Esophagus muscularis mucosa (tissue), 4 donors: ENCODE measurements around the gene GAREM2. TPM values are rescaled to one million over a fixed set of nuclear protein-coding genes. Genes with fewer than 3 reads are reported as not detected.
A peak's percentile ranks its signal among the peaks of the same experiment; 100 is the strongest.

Experiments used
- DNase-seq: peaks from one replicate; pipeline ENCODE4 v3.0.0-alpha.2; 2017; ENCODE audit errors: extremely low spot score
- H3K27ac ChIP-seq, 4 donors: fragments of 200-600 bp; sonication (generic); replicated peaks in 1 of 4; 1 replicate in 3 of 4; 2 replicates in 1 of 4; pipeline ENCODE4 v1.5.1; 2016 to 2019; ENCODE audit warnings: mild to moderate bottlenecking in 1 of 4
- H3K27me3 ChIP-seq, 4 donors: fragments of 200-600 bp; sonication (generic); one replicate each; pipeline versions ENCODE4 v1.5.1 to v1.6.0; 2016 to 2019
- H3K36me3 ChIP-seq, 4 donors: fragments of 200-600 bp; sonication (generic); one replicate each; pipeline ENCODE4 v1.5.1; 2016 to 2019
- H3K4me1 ChIP-seq, 4 donors: fragments of 200-600 bp; sonication (generic); one replicate each; pipeline ENCODE4 v1.5.1; 2016 to 2019
- H3K4me3 ChIP-seq, 4 donors: fragments of 200-600 bp; sonication (generic); 1 replicate in 2 of 4; 2 replicates in 2 of 4; pipeline ENCODE4 v1.5.1; 2016 to 2019; ENCODE audit warnings: mild to moderate bottlenecking in 4 of 4, moderate library complexity in 1 of 4
- H3K9me3 ChIP-seq, 4 donors: fragments of 200-600 bp; sonication (generic); 1 replicate in 3 of 4; 2 replicates in 1 of 4; pipeline ENCODE4 v1.5.1; 2016 to 2019
- CTCF ChIP-seq, 3 experiments: fragments of 200-600 bp in 2 of 3; fragments of 450-650 bp in 1 of 3; sonication (generic) in 2 of 3; IDR thresholded peaks; one replicate each; pipeline ENCODE4 v1.5.1; 2017 to 2019; ENCODE audit warnings: antibody characterized with exemption in 3 of 3, mild to moderate bottlenecking in 2 of 3, moderate library complexity in 1 of 3
- EP300 ChIP-seq: sonication (generic); formaldehyde crosslinking; IDR thresholded peaks from one replicate; pipeline ENCODE4 v1.6.1; 2017; ENCODE audit warnings: antibody characterized with exemption
- POLR2A ChIP-seq: fragments of 450-650 bp; IDR thresholded peaks from one replicate; pipeline ENCODE4 v1.6.1; 2017; ENCODE audit warnings: antibody characterized with exemption, moderate library complexity, mild to moderate bottlenecking, low read depth
- POLR2AphosphoS5 ChIP-seq, 2 donors: sonication (generic); formaldehyde crosslinking; IDR thresholded peaks; one replicate each; pipeline ENCODE4 v1.6.1; 2017; ENCODE audit warnings: antibody characterized with exemption in 2 of 2
- WGBS: methylation state at CpG from one replicate; pipeline ENCODE4 v1.1.5; 2018; 5-methylcytosine and 5-hydroxymethylcytosine counted together
- intact Hi-C: fragments of 100-400 bp; cut with DNase I; formaldehyde crosslinking; loops from one replicate; pipeline ENCODE4 v1.15.1; 2023
- total RNA-seq, 4 donors: library from RNA; depleted of rRNA; stranded (reverse); fragments of >200 nt; gene quantifications; one replicate each; pipeline versions ENCODE4 v1.1.0 to v1.2.1, GENCODE V29; 2016

GAREM2 gene
- total RNA-seq, 4 donors from 2014 or later: 2.5 to 5.5 (median 3.6) TPM

- Histone ChIP-seq H3K4me1 (peaks cover 18 to 36% (median 34%) of the 10 kb centered on the region in 4 donors), H3K4me3 (no peak overlapping the region), H3K27me3 (peaks cover 0 to 49% (median 23%) of the 10 kb centered on the region in 4 donors), H3K36me3 (no peaks in the 10 kb centered on the region), H3K9me3 (no peaks in the 10 kb centered on the region), H3K27ac (no peak overlapping the region)
- intact Hi-C loops: no loop called here
- no peak for DNase-seq
- WGBS: 93% methylated on average over 7 of the region's 7 CpGs
- TF ChIP-seq CTCF (IDR thresholded peaks at IDR 0.05) (no peak), POLR2A (no peak), EP300 (no peak), POLR2AphosphoS5 (IDR thresholded peaks at IDR 0.05) (no peak)
Measured at GRCh38 chr2:26177122-26177521, 4.2 kb downstream of the GAREM2 start.

- intact Hi-C loops: no loop called here
Measured at GRCh38 chr2:26178246-26178645, 5.4 kb downstream of the GAREM2 start.

GRCh38 chr2:26178746-26179436 lies 6.0 kb downstream of the GAREM2 start:
- Histone ChIP-seq H3K27ac (peak overlapping the region in 1 of 4 donors; percentile 18), H3K27me3 (peaks cover 0 to 34% (median 9%) of the 10 kb centered on the region in 4 donors), H3K9me3 (no peaks in the 10 kb centered on the region), H3K4me3 (peak overlapping the region; percentile 50 to 69 (median 60)), H3K36me3 (no peaks in the 10 kb centered on the region), H3K4me1 (peaks cover 7 to 21% (median 21%) of the 10 kb centered on the region in 4 donors)
- no peak for DNase-seq
- TF ChIP-seq CTCF (IDR thresholded peaks at IDR 0.05) (no peak), POLR2AphosphoS5 (IDR thresholded peaks at IDR 0.05) (no peak), EP300 (no peak), POLR2A (no peak)
- intact Hi-C loops: no loop called here
- WGBS: 10% methylated on average over 12 of the region's 48 CpGs

More at GRCh38 chr2:26178246-26178645, 5.4 kb downstream of the GAREM2 start:
- Histone ChIP-seq H3K27me3 (peaks cover 0 to 40% (median 15%) of the 10 kb centered on the region in 4 donors), H3K4me3 (peak overlapping the region; percentile 50 to 69 (median 60)), H3K27ac (no peak overlapping the region), H3K36me3 (no peaks in the 10 kb centered on the region), H3K4me1 (peaks cover 14 to 27% (median 26%) of the 10 kb centered on the region in 4 donors), H3K9me3 (no peaks in the 10 kb centered on the region)
- WGBS: 92% methylated on average over 3 of the region's 3 CpGs
- TF ChIP-seq CTCF (IDR thresholded peaks at IDR 0.05) (no peak), EP300 (no peak), POLR2A (no peak), POLR2AphosphoS5 (IDR thresholded peaks at IDR 0.05) (no peak)
- DNase-seq: no peak

GRCh38 chr2:26179446-26179913 lies 6.6 kb downstream of the GAREM2 start:
- H3K9me3 ChIP-seq: no peaks in the 10 kb centered on the region
- TF ChIP-seq EP300 (no peak), POLR2A (no peak)
- 41% methylated on average over 3 of the region's 12 CpGs for whole genome bisulfite sequencing
- peak overlapping the region; percentile 50 to 69 (median 60) for H3K4me3 ChIP-seq
- H3K36me3 ChIP-seq: no peaks in the 10 kb centered on the region
- H3K27ac ChIP-seq: peak overlapping the region in 1 of 4 donors; percentile 18
- DNase-seq: no peak
- H3K27me3 ChIP-seq: peaks cover 0 to 28% (median 4%) of the 10 kb centered on the region in 4 donors
- H3K4me1 ChIP-seq: peaks cover 6 to 23% (median 22%) of the 10 kb centered on the region in 4 donors
- intact Hi-C loops: no loop called here

GRCh38 chr2:26182441-26182840 lies 9.6 kb downstream of the GAREM2 start:
- no peaks in the 10 kb centered on the region for H3K9me3 ChIP-seq
- peaks cover 0 to 7% (median 2%) of the 10 kb centered on the region in 4 donors for H3K27me3 ChIP-seq
- DNase-seq: no peak
- TF ChIP-seq EP300: no peak
- WGBS: 100% methylated on average over 1 of the region's 5 CpGs
- no peaks in the 10 kb centered on the region for H3K36me3 ChIP-seq
- no peak overlapping the region for H3K27ac ChIP-seq
- intact Hi-C loops: no loop called here
- H3K4me3 ChIP-seq: no peak overlapping the region
- H3K4me1 ChIP-seq: peaks cover 6 to 41% (median 38%) of the 10 kb centered on the region in 4 donors
